Activated T-helper 17 cell treated with anti-CD3 and anti-CD28 coated beads, Interleukin-2, amount 50 U/mL, for 72 hours (primary cell): ENCODE measurements around the gene ACLY. TPM values are rescaled to one million over a fixed set of nuclear protein-coding genes. Genes with fewer than 3 reads are reported as not detected.
"Not testable (repeated sequence)": the region's sequence is repeated elsewhere in the genome, so short reads cannot be mapped to it uniquely, and the experiment has no call there.

ENCODE experiments used
- ATAC-seq: fragments of 150-1000 bp; cut with Tn5 transposase; replicated peaks from 2 replicates; pipeline ENCODE4 v1.10.0; 2021; ENCODE audit warnings: mild to moderate bottlenecking, moderate library complexity
- H3K27ac Mint-ChIP-seq: one replicate; pipeline ENCODE4 v1.8.0; 2022; ENCODE audit warnings: mixed read lengths
- H3K27me3 Mint-ChIP-seq: one replicate; pipeline ENCODE4 v1.8.0; 2022; ENCODE audit warnings: mixed read lengths
- H3K36me3 Mint-ChIP-seq: one replicate; pipeline ENCODE4 v1.8.0; 2022; ENCODE audit warnings: low read depth, mild to moderate bottlenecking, mixed read lengths
- H3K4me1 Mint-ChIP-seq: one replicate; pipeline ENCODE4 v1.8.0; 2022; ENCODE audit warnings: mixed read lengths
- H3K4me3 Mint-ChIP-seq: one replicate; pipeline ENCODE4 v1.8.0; 2022; ENCODE audit warnings: mild to moderate bottlenecking, mixed read lengths
- H3K9me3 Mint-ChIP-seq: one replicate; pipeline ENCODE4 v1.8.0; 2022; ENCODE audit warnings: mixed read lengths
- total RNA-seq, 2 donors: library from RNA; stranded (reverse); gene quantifications; one replicate each; pipeline ENCODE4 v1.2.3, GENCODE V29; 2022

Gene ACLY
- total RNA-seq, 2 donors from 2014 or later, result 95.4 to 222 TPM

DNA sequence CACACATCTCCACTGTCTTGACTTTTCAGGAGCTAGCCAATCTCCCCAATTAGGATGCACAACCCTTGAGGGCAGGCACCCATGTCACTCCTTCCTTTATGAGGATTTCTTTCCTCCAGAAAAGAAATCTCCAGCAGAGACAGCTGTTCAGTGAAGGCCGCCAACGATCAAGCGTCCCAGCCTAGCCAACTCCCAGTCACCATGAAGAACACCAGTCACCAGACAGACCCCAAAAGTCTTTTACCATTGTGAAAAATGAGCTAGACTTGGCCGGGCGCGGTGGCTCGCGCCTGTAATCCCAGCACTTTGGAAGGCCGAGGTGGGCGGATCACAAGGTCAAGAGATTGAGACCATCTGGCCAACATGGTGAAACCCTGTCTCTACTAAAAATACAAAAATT is 88.8 kb downstream of the ACLY start:
- not testable (repeated sequence) for H3K9me3 Mint-ChIP-seq, ATAC-seq, H3K4me1 Mint-ChIP-seq, H3K27me3 Mint-ChIP-seq, H3K27ac Mint-ChIP-seq, H3K4me3 Mint-ChIP-seq
- H3K36me3 Mint-ChIP-seq, result peaks cover 84% of the 10 kb centered on the region

DNA sequence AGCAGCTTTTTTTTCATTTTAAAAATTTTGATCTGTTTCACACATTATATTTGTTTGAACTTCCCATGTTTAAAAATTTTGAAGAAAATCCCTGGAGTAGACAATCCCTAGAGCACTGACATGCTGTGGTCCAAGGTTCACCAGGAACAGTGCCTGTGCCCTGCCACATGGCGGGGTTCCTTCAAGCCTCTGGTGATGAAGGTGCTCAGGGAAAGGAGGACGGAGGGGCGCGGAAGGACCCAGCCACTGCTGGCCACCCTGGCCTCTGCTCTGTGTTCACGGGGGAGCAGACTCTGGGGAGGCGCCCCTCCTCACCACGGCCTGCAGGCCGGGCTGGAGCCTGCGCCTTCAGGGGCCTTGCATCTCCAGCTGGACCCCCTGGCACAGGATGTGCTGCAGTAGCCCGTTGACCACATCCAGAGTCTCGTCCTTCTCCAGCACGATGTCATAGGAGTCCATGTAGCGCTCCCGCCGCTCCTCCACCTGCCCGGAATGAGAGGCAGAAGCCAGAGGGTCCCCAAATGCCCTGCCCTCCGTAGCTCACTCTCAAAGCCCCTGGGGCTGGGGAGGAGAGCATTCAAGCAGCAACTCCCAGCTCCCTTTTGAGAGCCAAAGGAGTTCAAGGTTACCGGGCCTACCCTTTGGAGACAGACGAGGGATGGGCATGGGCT is 93.4 kb downstream of the ACLY start:
- ATAC-seq, result no peak
- Mint-ChIP-seq H3K4me1 (no peaks in the 10 kb centered on the region), H3K36me3 (peaks cover 50% of the 10 kb centered on the region), H3K27ac (no peak overlapping the region), H3K4me3 (no peak overlapping the region), H3K27me3 (no peaks in the 10 kb centered on the region), H3K9me3 (no peaks in the 10 kb centered on the region)

DNA sequence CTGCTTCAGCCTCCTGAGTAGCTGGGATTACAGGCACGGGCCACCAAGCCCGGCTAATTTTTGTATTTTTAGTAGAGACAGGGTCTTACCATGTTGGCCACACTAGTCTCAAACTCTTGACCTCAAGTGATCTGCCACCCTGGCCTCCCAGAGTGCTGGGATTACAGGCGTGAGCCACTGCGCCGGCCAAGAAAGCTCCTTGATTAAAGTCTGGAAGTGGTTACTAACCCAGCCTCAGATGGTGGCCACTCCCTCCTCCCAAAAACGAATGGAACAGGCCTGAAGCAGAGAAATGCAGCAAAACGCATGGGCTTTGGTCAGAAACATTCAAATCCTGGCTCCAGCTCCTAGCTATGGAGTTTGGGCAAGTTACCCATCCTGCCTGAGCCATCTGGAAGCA is 94.7 kb downstream of the ACLY start:
- H3K27me3 Mint-ChIP-seq, result no peaks in the 10 kb centered on the region
- H3K36me3 Mint-ChIP-seq, result peaks cover 38% of the 10 kb centered on the region
- H3K27ac Mint-ChIP-seq, result no peak overlapping the region
- no peak overlapping the region for H3K4me3 Mint-ChIP-seq
- no peaks in the 10 kb centered on the region for H3K4me1 Mint-ChIP-seq
- no peak for ATAC-seq
- H3K9me3 Mint-ChIP-seq, result no peaks in the 10 kb centered on the region

DNA sequence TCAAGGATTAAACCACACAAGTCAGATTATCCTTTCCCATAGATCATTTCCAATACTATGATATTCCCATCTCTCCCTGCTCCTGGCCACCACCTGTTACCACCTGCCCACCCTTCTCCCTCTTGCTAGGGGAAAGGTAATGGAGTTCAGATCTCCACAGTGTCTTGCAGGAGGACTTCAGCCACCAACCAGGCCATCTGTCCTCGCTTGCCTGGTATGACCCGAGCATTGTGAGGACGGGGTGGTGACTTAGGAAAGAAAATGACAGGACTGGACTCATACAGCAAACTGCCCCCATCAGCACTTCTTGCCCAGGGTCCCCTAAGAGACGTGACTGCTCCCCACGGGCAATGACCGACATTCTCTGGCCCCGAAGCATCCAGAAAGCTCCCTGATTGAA is 95.2 kb downstream of the ACLY start:
- Mint-ChIP-seq H3K4me3 (no peak overlapping the region), H3K27me3 (no peaks in the 10 kb centered on the region), H3K4me1 (no peaks in the 10 kb centered on the region), H3K27ac (no peak overlapping the region), H3K9me3 (no peaks in the 10 kb centered on the region), H3K36me3 (peaks cover 34% of the 10 kb centered on the region)
- ATAC-seq, result no peak

DNA sequence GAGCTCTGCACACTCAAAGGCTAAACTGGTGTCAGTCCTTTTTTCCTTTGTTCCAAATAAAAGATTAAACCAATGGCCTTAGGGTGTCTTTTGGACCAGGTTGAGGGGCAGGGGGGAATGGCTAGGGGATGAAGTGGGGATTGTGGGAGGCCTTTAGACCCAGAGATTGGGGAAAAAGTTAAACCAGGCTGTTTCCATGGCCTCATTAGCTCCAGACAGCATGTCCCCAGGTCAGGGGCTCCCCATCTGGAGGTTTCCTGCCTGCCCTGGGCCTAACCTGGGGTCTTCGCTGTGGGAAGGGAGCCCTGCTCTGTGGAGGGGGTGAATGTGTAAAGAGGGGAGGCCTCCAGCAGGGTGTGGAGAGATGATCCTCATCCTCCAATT is 95.6 kb downstream of the ACLY start:
- H3K4me3 Mint-ChIP-seq, result no peak overlapping the region
- no peaks in the 10 kb centered on the region for H3K27me3 Mint-ChIP-seq
- no peaks in the 10 kb centered on the region for H3K9me3 Mint-ChIP-seq
- no peak for ATAC-seq
- peaks cover 32% of the 10 kb centered on the region for H3K36me3 Mint-ChIP-seq
- no peaks in the 10 kb centered on the region for H3K4me1 Mint-ChIP-seq
- no peak overlapping the region for H3K27ac Mint-ChIP-seq

DNA sequence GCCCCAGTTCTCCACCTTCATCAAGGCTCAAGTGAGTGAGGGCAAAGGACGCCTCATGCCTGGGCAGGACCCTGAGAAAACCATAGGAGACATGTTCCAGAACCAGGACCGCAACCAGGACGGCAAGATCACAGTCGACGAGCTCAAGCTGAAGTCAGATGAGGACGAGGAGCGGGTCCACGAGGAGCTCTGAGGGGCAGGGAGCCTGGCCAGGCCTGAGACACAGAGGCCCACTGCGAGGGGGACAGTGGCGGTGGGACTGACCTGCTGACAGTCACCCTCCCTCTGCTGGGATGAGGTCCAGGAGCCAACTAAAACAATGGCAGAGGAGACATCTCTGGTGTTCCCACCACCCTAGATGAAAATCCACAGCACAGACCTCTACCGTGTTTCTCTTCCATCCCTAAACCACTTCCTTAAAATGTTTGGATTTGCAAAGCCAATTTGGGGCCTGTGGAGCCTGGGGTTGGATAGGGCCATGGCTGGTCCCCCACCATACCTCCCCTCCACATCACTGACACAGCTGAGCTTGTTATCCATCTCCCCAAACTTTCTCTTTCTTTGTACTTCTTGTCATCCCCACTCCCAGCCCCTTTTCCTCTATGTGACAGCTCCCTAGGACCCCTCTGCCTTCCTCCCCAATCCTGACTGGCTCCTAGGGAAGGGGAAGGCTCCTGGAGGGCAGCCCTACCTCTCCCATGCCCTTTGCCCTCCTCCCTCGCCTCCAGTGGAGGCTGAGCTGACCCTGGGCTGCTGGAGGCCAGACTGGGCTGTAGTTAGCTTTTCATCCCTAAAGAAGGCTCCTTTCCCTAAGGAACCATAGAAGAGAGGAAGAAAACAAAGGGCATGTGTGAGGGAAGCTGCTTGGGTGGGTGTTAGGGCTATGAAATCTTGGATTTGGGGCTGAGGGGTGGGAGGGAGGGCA is 96.3 kb downstream of the ACLY start:
- Mint-ChIP-seq H3K4me1 (no peaks in the 10 kb centered on the region), H3K9me3 (no peaks in the 10 kb centered on the region), H3K36me3 (peaks cover 25% of the 10 kb centered on the region), H3K4me3 (no peak overlapping the region), H3K27me3 (no peaks in the 10 kb centered on the region), H3K27ac (no peak overlapping the region)
- no peak for ATAC-seq

DNA sequence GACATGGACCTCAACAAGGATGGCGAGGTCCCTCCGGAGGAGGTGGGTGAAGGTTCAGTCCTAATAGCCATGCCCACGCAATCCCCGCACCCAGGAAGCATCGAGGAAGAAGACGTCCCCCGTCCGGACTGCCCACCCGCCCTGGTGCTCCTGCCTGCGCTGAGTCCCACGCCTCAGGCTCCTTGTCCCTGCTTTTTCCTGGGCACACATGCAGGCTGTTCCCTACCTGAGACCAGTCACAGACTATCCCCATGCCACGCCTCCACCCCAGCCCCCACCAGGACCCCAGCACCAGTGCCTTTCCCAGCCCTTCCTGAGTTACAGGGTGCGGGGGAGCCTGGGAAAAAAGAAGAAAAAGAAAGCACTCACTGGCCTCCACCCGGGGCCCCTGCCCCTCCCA is 97.0 kb downstream of the ACLY start:
- Mint-ChIP-seq H3K4me1 (no peaks in the 10 kb centered on the region), H3K27ac (no peak overlapping the region), H3K36me3 (peaks cover 22% of the 10 kb centered on the region), H3K27me3 (no peaks in the 10 kb centered on the region), H3K4me3 (no peak overlapping the region), H3K9me3 (no peaks in the 10 kb centered on the region)
- no peak for ATAC-seq

DNA sequence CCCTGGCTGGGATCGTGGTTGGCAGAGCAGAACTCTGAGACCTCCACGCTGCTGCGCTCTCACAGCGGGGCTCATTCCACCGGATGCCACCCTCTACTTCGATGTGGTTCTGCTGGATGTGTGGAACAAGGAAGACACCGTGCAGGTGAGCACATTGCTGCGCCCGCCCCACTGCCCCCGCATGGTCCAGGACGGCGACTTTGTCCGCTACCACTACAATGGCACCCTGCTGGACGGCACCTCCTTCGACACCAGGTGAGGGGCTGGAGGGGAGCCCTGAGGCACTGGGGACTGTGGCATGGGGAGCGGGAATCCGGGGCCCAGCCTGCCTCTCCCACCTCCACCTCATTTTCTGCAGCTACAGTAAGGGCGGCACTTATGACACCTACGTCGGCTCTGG is 100.7 kb downstream of the ACLY start:
- ATAC-seq, result no peak
- Mint-ChIP-seq H3K4me3 (no peak overlapping the region), H3K27me3 (no peaks in the 10 kb centered on the region), H3K9me3 (no peaks in the 10 kb centered on the region), H3K4me1 (no peaks in the 10 kb centered on the region), H3K36me3 (no peaks in the 10 kb centered on the region), H3K27ac (no peak overlapping the region)

Other genes starting within 250 kb of the ACLY start
- gene EIF1, start 230.1 kb downstream of the ACLY start, total RNA-seq, result 100 to 1,000 TPM; 925 to 935 TPM
- gene GAST, start 206.6 kb downstream of the ACLY start, total RNA-seq, result not detected
- under 1 TPM; 0.13 to 0.15 TPM for gene HAP1, start 184.3 kb downstream of the ACLY start, total RNA-seq
- under 1 TPM; 0.32 to 0.45 TPM for gene JUP, start 132.2 kb downstream of the ACLY start, total RNA-seq
- under 1 TPM; 0.64 to 0.89 TPM for gene P3H4, start 107.0 kb downstream of the ACLY start, total RNA-seq
- gene FKBP10, start 105.9 kb downstream of the ACLY start, total RNA-seq, result under 1 TPM; 0.09 to 0.37 TPM
- 10 to 100 TPM; 51.2 to 70.3 TPM for gene NT5C3B, start 82.7 kb downstream of the ACLY start, total RNA-seq
- gene KLHL10, start 81.1 kb downstream of the ACLY start, total RNA-seq, result under 1 TPM in 1 of 2 donors, not detected in 1; 0.16 TPM
- 10 to 100 TPM; 15.1 to 16.2 TPM for gene KLHL11, start 53.5 kb downstream of the ACLY start, total RNA-seq
- gene ODAD4, start 11.7 kb upstream of the ACLY start, total RNA-seq, result under 1 TPM; 0.63 to 0.93 TPM
- gene CNP, start 47.8 kb upstream of the ACLY start, total RNA-seq, result 10 to 100 TPM; 51.4 to 82.9 TPM
- gene DNAJC7, start 98.5 kb upstream of the ACLY start, total RNA-seq, result 100 to 1,000 TPM in 1 of 2 donors, 10 to 100 TPM in 1; 79.5 to 118 TPM
- 10 to 100 TPM; 12.0 to 14.9 TPM for gene NKIRAS2, start 101.1 kb upstream of the ACLY start, total RNA-seq
- gene C17orf113, start 131.7 kb upstream of the ACLY start, total RNA-seq, result under 1 TPM; 0.06 to 0.32 TPM
- under 1 TPM; 0.15 to 0.48 TPM for gene ZNF385C, start 179.5 kb upstream of the ACLY start, total RNA-seq
- gene DHX58, start 193.8 kb upstream of the ACLY start, total RNA-seq, result 10 to 100 TPM; 12.0 to 19.1 TPM
- 10 to 100 TPM; 32.8 to 44.2 TPM for gene KAT2A, start 202.4 kb upstream of the ACLY start, total RNA-seq
- gene HSPB9, start 203.9 kb upstream of the ACLY start, total RNA-seq, result under 1 TPM in 1 of 2 donors, not detected in 1; 0.13 TPM
- gene RAB5C, start 236.0 kb upstream of the ACLY start, total RNA-seq, result 10 to 100 TPM; 30.4 to 77.7 TPM